GM18520 (cell line): ENCODE data around the gene ITPR1.
"Not testable (repeated sequence)": the region's sequence is repeated elsewhere in the genome, so short reads cannot be mapped to it uniquely, and the experiment has no call there.

Experiments
- ATAC-seq: cut with Tn5 transposase; IDR thresholded peaks from one replicate; pipeline ENCODE4 v1.9.1; 2021; ENCODE audit not compliant: unreplicated experiment

Gene ITPR1

DNA sequence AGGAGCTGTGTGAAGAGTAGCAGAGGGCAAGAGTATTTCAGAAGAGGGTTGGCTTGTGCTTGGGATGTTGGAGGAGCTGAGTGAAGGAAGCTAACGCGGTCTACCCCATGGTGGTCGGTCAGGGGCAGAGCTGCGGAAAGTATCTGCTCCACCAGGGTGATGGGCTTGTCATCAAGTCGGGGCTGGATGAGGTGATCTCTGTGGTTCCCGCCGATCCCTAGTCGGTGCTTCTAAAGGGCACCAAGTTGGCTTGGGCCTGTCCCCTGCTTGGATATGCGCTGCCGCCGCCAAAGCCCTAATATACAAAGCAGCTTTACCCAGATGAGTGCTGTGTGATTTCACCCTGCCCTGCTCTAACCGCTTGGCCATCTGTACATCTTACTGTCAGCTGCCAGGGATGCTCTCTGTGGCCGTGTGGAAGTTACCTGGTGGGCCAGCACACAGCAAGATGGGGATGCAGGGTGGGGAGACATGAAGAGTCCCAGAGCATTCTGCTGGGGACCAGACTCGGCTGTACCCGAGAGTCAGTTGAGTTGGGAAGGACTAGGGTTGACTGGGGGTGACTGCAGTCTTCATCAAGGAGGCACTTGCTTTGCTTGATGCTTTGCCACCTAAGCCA, 260.0 kb downstream of the ITPR1 start:
- ATAC-seq, result peak; percentile 32

GRCh38 chr3:4754180-4755086, 261.3 kb downstream of the ITPR1 start:
- ATAC-seq, result peak; percentile 58

DNA sequence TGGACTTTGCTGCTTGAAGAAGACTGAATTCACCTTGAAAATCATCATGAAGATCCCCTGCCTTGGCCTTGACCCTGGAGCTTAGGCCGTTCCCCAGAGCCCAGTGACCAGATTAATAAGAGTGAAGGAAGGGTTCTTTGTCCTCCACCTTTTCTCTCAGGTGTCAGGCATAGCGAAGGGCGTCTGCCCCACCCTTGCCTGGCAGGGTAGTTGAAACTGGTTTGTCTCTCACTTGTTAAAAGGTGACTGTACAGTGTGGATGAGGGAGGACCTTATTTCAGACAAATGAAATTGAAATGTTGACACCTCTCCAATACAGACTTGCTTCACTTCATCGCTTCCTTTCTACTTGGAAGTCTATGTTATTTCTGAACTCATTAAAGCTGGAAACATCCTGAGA, 262.4 kb downstream of the ITPR1 start:
- no peak for ATAC-seq

DNA sequence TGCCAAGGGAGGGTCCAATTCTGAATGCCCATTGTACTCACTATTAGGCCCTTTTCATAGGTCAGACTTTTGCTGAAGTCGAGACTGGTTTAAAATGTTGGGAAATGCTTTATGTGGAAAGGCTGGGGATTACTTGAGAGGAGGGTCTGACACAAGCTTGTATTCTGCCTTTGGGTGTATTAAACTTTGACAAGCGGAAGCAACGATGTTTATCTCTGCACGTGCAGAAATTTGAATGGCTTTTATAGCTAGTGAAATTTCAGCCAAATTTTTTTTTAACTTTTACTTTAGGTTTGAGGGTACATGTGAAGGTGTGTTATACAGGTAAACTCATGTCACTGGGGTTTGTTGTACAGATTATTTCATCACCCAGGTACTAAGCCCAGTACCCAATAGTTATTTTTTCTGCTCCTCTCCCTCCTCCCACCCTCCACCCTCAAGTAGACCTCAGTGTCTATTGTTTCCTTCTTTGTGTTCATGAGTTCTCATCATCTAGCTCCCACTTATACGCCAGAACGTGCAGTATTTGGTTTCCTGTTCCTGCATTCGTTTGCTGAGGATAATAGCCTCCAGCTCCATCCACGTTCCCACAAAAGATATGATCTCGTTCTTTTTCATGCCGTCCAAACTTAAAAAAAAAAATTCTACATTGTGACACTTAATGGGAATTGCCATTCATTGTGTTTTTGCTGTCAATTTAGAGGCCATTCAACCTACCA, 263.1 kb downstream of the ITPR1 start:
- no peak for ATAC-seq

GRCh38 chr3:4756855-4757574, 263.9 kb downstream of the ITPR1 start:
- ATAC-seq, result no peak

- no peak for ATAC-seq
Measured at GRCh38 chr3:4757575-4758248, 264.6 kb downstream of the ITPR1 start.

- no peak for ATAC-seq
Measured at GRCh38 chr3:4758249-4758860, 265.2 kb downstream of the ITPR1 start.

GRCh38 chr3:4758957-4759656, 266.0 kb downstream of the ITPR1 start:
- ATAC-seq, result no peak

DNA sequence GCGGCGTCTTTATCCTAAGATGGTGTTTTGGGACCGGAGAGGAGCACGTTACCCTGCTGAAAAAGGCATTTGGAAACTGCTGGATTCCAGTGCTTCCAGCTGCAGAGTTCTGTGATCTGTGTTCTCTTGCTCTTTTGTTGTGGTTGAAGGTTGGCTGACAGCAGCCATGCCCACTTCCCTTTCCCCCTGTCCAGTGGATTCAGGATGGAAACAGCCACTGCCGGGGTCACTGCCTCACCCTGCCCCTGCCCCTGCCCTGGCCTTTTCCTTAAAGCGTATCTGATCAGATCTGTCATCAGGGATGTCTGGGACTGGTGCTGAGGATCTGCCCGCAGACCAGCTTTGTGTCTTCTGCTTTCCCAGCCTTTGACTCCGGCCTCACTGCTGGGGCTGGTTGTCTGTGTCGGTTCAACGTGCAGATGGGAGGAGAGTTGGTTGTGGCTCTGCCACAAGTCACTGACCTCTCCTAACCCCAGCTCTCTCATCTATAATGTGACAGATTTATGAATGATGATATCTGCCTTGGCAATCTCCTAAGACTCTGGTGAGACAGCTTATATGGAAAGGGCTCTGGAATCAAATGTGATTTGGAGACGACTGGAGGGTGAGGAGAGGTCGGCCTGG, 266.7 kb downstream of the ITPR1 start:
- ATAC-seq, result no peak

DNA sequence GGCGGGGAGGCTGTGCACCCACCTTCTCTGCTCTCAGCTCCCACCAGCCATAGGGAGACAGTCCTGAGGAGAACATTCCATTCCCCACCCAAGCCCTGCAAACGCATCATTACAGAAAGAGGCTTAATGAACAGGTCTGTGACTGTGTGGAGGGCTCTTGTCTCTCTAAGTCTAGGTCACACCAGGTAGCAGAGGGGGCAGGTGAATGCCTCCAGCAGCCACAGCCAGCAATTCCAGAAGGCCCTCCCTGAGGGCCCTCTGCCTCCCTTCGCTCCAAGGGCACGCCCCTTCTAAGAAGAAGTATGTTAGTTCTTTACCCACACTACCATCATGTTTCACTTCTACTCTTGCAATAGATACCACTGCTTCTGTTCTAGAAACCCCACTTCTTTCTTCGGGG, 268.6 kb downstream of the ITPR1 start:
- ATAC-seq, result no peak

GRCh38 chr3:4762481-4763230, 269.5 kb downstream of the ITPR1 start:
- ATAC-seq, result not testable (repeated sequence)

DNA sequence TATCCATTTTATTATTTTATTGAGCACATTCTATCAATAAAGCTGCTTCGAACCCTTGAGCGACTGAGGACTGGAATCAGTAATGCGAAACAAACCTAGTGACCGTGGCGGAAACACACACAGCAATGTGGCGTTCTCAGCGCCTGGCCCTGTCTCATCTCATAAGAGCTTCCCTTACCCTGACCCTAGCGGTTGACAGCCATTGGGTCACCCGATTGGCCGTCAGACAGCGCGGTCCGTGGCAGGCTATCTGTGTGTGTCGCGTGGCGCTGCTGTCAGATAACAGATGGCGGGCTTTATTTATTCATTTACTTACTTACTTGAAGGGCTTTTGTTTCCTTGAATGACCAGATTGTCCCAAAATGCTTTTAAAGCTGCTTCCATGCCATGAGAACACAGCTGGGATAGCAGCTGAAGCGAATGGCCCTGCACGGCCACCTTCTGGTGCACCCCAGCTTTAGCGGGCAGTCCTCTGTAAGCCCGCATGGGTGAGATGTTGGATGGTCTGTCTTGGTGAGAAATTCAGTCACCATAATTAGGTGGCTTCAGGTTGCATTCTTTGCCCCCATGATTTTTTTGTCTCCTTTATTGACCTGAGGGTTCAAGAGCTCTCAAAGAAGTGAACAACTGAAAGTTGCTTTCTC, 270.6 kb downstream of the ITPR1 start:
- ATAC-seq, result no peak

- ATAC-seq, result no peak
Measured at GRCh38 chr3:4765212-4765611, 272.1 kb downstream of the ITPR1 start.

DNA sequence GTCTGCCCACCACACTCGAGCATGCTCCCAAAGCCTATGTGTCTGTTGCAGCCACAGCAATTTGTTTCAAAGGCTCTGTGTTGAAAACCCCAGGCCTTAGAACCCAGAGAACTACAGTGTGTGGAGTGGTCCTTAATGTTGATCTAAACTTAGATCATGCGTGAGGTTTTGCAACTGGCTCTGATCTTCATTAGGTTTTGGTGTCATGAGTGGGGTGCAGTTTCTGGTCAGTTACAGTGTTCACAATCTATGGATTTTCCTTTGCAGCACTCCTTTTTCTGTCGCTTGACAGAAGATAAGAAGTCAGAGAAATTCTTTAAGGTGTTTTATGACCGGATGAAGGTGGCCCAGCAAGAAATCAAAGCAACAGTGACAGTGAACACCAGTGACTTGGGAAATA, 273.1 kb downstream of the ITPR1 start:
- no peak for ATAC-seq

- no peak for ATAC-seq
Measured at GRCh38 chr3:4766716-4767499, 273.8 kb downstream of the ITPR1 start.

GRCh38 chr3:4768021-4768420, 274.9 kb downstream of the ITPR1 start:
- no peak for ATAC-seq

DNA sequence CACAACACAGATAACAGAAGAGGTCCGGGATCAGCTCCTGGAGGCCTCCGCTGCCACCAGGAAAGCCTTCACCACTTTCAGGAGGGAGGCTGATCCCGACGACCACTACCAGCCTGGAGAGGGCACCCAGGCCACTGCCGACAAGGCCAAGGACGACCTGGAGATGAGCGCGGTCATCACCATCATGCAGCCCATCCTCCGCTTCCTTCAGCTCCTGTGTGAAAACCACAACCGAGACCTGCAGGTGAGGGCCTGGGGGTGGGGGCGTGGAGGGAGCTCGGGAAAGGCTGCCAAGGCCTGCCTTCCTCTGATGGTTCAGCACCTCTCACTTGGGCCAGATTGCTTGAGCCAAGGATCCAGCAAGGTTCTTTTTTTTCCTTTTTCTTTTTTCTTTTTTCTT, 275.4 kb downstream of the ITPR1 start:
- no peak for ATAC-seq
